ENCODE measurements around the gene FGF11. TPM values are rescaled to one million over a fixed set of nuclear protein-coding genes. Genes with fewer than 3 reads are reported as not detected.
A peak's percentile ranks its signal among the peaks of the same experiment; 100 is the strongest.

FGF11 gene
- total and polyA plus RNA-seq, 2 of the 13 experiments (the other 11 are each of a cell fraction or from before 2014, with no cell fraction given) = 0.20 to 7.6 TPM

DNA sequence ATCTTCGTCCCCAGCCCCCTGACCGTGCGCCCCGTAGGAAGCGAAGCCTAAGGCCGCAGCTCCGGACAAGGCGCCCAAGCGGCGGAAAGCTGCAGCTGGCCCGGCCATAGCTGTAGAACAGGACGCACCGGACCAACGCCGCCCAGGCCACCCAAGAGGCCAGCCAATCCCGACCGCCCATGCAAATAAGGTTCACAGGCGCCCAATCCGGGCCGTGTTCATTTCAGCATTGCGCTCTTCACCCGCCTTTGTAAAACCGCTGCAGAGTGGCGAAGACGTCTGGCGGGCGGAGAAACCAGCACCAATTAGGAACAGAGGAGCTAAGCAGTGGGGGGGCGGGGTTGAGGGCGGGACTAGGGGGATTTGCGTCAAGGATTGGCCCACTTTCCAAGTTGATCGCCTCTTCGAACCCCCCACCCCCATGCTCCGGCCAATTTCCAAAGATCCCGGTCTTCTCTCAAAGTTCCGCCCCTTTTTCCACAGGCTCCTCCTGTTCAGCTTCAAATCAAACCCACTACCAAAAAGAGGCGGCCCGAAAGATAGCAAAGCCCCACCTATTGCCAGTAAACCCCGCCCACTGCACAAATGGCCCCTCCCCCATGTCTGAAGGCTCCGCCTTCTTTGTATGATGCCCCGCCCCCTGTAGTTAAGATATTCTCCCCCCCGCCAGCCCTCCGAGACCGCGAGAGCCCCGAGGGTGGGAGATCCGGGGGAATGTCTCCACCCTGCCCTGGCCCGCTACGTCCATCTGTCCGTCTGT lies 35.2 kb upstream of the FGF11 start, which contains the start of gene TMEM256 (continued):
- TF ChIP-seq, protein P1, sequence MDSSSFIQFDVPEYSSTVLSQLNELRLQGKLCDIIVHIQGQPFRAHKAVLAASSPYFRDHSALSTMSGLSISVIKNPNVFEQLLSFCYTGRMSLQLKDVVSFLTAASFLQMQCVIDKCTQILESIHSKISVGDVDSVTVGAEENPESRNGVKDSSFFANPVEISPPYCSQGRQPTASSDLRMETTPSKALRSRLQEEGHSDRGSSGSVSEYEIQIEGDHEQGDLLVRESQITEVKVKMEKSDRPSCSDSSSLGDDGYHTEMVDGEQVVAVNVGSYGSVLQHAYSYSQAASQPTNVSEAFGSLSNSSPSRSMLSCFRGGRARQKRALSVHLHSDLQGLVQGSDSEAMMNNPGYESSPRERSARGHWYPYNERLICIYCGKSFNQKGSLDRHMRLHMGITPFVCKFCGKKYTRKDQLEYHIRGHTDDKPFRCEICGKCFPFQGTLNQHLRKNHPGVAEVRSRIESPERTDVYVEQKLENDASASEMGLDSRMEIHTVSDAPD (CRISPR knock-in tag; IDR thresholded peaks at IDR 0.05) = peak; percentile 57; the same call in 1 of the 2 replicates
- no peak for TF ChIP-seq RFXANK (CRISPR knock-in tag; IDR thresholded peaks at IDR 0.05)
- TF ChIP-seq ZNF263 (CRISPR knock-in tag; IDR thresholded peaks at IDR 0.05) = peak; percentile 57; the same call in 1 of the 2 replicates
- TF ChIP-seq HOXA5 (CRISPR knock-in tag; IDR thresholded peaks at IDR 0.05) = peak; percentile 87; the same call in 1 of the 2 replicates
- TF ChIP-seq ZSCAN22 (CRISPR knock-in tag; IDR thresholded peaks at IDR 0.05) = no peak
- TF ChIP-seq MEIS2 (CRISPR knock-in tag; IDR thresholded peaks at IDR 0.05) = peak; percentile 54; the same call in 1 of the 2 replicates
- TF ChIP-seq, protein P2, sequence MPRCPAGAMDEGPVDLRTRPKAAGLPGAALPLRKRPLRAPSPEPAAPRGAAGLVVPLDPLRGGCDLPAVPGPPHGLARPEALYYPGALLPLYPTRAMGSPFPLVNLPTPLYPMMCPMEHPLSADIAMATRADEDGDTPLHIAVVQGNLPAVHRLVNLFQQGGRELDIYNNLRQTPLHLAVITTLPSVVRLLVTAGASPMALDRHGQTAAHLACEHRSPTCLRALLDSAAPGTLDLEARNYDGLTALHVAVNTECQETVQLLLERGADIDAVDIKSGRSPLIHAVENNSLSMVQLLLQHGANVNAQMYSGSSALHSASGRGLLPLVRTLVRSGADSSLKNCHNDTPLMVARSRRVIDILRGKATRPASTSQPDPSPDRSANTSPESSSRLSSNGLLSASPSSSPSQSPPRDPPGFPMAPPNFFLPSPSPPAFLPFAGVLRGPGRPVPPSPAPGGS (CRISPR knock-in tag; IDR thresholded peaks at IDR 0.05) = no peak
- TF ChIP-seq IKZF4 (CRISPR knock-in tag; IDR thresholded peaks at IDR 0.05; ENCODE audit: borderline replicate concordance, low read depth, not compliant biosample characterization) = peak; percentile 36
- TF ChIP-seq, protein P3, sequence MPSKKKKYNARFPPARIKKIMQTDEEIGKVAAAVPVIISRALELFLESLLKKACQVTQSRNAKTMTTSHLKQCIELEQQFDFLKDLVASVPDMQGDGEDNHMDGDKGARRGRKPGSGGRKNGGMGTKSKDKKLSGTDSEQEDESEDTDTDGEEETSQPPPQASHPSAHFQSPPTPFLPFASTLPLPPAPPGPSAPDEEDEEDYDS (CRISPR knock-in tag; IDR thresholded peaks at IDR 0.05) = peak; percentile 90
- 0 out of 2 replicates have a peak, but pooled peaks have one; percentile 5 for TF ChIP-seq NAIF1 (CRISPR knock-in tag; IDR thresholded peaks at IDR 0.05; ENCODE audit: borderline replicate concordance)
- no peak for TF ChIP-seq ATM (IDR thresholded peaks at IDR 0.05; ENCODE audit: borderline replicate concordance)
- TF ChIP-seq HNRNPLL (IDR thresholded peaks at IDR 0.05; ENCODE audit: low read depth, low read length, poor library complexity, severe bottlenecking) = peak; percentile 79
- TF ChIP-seq, protein P4, sequence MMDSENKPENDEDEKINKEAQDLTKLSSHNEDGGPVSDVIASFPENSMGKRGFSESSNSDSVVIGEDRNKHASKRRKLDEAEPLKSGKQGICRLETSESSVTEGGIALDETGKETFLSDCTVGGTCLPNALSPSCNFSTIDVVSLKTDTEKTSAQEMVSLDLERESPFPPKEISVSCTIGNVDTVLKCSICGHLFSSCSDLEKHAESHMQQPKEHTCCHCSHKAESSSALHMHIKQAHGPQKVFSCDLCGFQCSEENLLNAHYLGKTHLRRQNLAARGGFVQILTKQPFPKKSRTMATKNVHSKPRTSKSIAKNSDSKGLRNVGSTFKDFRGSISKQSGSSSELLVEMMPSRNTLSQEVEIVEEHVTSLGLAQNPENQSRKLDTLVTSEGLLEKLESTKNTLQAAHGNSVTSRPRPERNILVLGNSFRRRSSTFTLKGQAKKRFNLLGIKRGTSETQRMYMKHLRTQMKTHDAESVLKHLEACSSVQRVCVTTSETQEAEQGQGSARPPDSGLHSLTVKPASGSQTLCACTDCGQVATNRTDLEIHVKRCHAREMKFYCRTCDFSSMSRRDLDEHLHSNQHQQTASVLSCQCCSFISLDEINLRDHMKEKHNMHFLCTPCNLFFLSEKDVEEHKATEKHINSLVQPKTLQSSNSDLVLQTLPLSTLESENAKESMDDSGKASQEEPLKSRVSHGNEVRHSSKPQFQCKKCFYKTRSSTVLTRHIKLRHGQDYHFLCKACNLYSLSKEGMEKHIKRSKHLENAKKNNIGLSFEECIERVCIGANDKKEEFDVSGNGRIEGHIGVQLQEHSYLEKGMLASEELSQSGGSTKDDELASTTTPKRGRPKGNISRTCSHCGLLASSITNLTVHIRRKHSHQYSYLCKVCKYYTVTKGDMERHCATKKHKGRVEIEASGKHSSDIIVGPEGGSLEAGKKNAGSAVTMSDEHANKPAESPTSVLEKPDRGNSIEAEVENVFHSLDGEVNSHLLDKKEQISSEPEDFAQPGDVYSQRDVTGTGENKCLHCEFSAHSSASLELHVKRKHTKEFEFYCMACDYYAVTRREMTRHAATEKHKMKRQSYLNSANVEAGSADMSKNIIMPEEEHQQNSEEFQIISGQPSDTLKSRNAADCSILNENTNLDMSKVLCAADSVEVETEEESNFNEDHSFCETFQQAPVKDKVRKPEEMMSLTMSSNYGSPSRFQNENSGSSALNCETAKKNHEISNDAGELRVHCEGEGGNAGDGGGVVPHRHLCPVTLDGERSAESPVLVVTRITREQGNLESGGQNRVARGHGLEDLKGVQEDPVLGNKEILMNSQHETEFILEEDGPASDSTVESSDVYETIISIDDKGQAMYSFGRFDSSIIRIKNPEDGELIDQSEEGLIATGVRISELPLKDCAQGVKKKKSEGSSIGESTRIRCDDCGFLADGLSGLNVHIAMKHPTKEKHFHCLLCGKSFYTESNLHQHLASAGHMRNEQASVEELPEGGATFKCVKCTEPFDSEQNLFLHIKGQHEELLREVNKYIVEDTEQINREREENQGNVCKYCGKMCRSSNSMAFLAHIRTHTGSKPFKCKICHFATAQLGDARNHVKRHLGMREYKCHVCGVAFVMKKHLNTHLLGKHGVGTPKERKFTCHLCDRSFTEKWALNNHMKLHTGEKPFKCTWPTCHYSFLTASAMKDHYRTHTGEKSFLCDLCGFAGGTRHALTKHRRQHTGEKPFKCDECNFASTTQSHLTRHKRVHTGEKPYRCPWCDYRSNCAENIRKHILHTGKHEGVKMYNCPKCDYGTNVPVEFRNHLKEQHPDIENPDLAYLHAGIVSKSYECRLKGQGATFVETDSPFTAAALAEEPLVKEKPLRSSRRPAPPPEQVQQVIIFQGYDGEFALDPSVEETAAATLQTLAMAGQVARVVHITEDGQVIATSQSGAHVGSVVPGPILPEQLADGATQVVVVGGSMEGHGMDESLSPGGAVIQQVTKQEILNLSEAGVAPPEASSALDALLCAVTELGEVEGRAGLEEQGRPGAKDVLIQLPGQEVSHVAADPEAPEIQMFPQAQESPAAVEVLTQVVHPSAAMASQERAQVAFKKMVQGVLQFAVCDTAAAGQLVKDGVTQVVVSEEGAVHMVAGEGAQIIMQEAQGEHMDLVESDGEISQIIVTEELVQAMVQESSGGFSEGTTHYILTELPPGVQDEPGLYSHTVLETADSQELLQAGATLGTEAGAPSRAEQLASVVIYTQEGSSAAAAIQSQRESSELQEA (CRISPR knock-in tag; IDR thresholded peaks at IDR 0.05; ENCODE audit: not compliant biosample characterization) = no peak
- no peak for TF ChIP-seq PHB2 (IDR thresholded peaks at IDR 0.05; ENCODE audit: partially characterized antibody)
- TF ChIP-seq ZNF747 (CRISPR knock-in tag; IDR thresholded peaks at IDR 0.05; ENCODE audit: borderline replicate concordance) = 0 out of 2 replicates have a peak, but pooled peaks have one; percentile 24
- no peak for TF ChIP-seq HMG20A (CRISPR knock-in tag; IDR thresholded peaks at IDR 0.05; ENCODE audit: borderline replicate concordance)
- TF ChIP-seq YEATS2 (CRISPR knock-in tag; IDR thresholded peaks at IDR 0.05; ENCODE audit: borderline replicate concordance) = 0 out of 2 replicates have a peak, but pooled peaks have one; percentile 29
- peak; percentile 48; the same call in 1 of the 2 replicates for TF ChIP-seq SMYD3 (CRISPR knock-in tag; IDR thresholded peaks at IDR 0.05)

All from HepG2 (cell line).